HepG2 (cell line): ENCODE data around the gene CHAF1A. TPM values are rescaled to one million over a fixed set of nuclear protein-coding genes. Genes with fewer than 3 reads are reported as not detected.
A peak's percentile ranks its signal among the peaks of the same experiment; 100 is the strongest.

ENCODE experiments used
- CHD4 ChIP-seq: fragments of 200-600 bp; sonication (generic); IDR thresholded peaks from 2 replicates; pipeline ENCODE4 v1.7.0; 2017; ENCODE audit warnings: mild to moderate bottlenecking, low read length, borderline replicate concordance
- ERF ChIP-seq: IDR thresholded peaks from 2 replicates; pipeline ENCODE4 v1.6.1; 2018; ENCODE audit warnings: missing biosample characterization, missing genetic modification reagents
- GABPB1 ChIP-seq: IDR thresholded peaks from 2 replicates; pipeline ENCODE4 v1.6.1; 2016; ENCODE audit warnings: mild to moderate bottlenecking, missing genetic modification reagents, moderate library complexity, missing compliant biosample characterization
- HOXD1 ChIP-seq: sonication (generic); formaldehyde crosslinking; IDR thresholded peaks from 2 replicates; pipeline ENCODE4 v1.5.0; 2020; ENCODE audit warnings: missing genetic modification reagents
- JARID2 ChIP-seq: sonication (generic); formaldehyde crosslinking; IDR thresholded peaks from 2 replicates; pipeline ENCODE4 v1.8.1; 2023; ENCODE audit warnings: missing genetic modification reagents, inconsistent platforms; ENCODE audit not compliant: insufficient replicate concordance
- SOX5 ChIP-seq: IDR thresholded peaks from 2 replicates; pipeline ENCODE4 v1.6.1; 2016; ENCODE audit warnings: borderline replicate concordance
- ZFP1 ChIP-seq: IDR thresholded peaks from 2 replicates; pipeline ENCODE4 v1.6.1; 2016
- ZFP41 ChIP-seq: sonication (generic); formaldehyde crosslinking; IDR thresholded peaks from 2 replicates; pipeline ENCODE4 v1.4.0; 2020; ENCODE audit warnings: mild to moderate bottlenecking, missing genetic modification reagents, borderline replicate concordance
- ZNF782 ChIP-seq: sonication (generic); formaldehyde crosslinking; IDR thresholded peaks from 2 replicates; pipeline ENCODE4 v1.4.0; 2020; ENCODE audit warnings: missing genetic modification reagents, mild to moderate bottlenecking, borderline replicate concordance
- polyA plus RNA-seq, 8 experiments: library from polyadenylated mRNA; depleted of rRNA in 3 of 8; stranded (reverse) in 7 of 8; unstranded in 1 of 8; fragments of >200 nt; fragmentation: Illumina TruSeq in 4 of 8; extraction: Trizol in 4 of 8; gene quantifications; 2 replicates each; pipeline versions ENCODE4 v1.2.1 to v1.2.3, GENCODE V29; 2011 to 2016; ENCODE audit warnings: low read depth in 4 of 8, missing spikeins in 1 of 8, mixed read lengths in 1 of 8; ENCODE audit not compliant: insufficient read depth in 1 of 8
- total RNA-seq, 5 experiments: library from RNA; depleted of rRNA; stranded (reverse); fragments of >200 nt; fragmentation: Illumina TruSeq; extraction: Trizol; gene quantifications; 2 replicates each; pipeline ENCODE4 v1.2.3, GENCODE V29; 2016; ENCODE audit warnings: low read depth in 1 of 5
- TF ChIP-seq, protein P1 (sequence below): sonication (generic); formaldehyde crosslinking; IDR thresholded peaks from 2 replicates; pipeline ENCODE4 v1.9.0; 2021; ENCODE audit warnings: missing genetic modification reagents, borderline replicate concordance
- TF ChIP-seq, protein P2 (sequence below): sonication (generic); formaldehyde crosslinking; IDR thresholded peaks from 2 replicates; pipeline ENCODE4 v1.4.0; 2020; ENCODE audit warnings: missing genetic modification reagents
- TF ChIP-seq, protein P3 (sequence below): sonication (generic); formaldehyde crosslinking; IDR thresholded peaks from 2 replicates; pipeline ENCODE4 v1.5.0; 2020; ENCODE audit warnings: mild to moderate bottlenecking, missing genetic modification reagents, moderate library complexity
- TF ChIP-seq, protein P4 (sequence below): sonication (generic); formaldehyde crosslinking; IDR thresholded peaks from 2 replicates; pipeline ENCODE4 v1.5.0; 2020; ENCODE audit warnings: mild to moderate bottlenecking, missing genetic modification reagents, borderline replicate concordance
- TF ChIP-seq, protein P5 (sequence below): sonication (generic); formaldehyde crosslinking; IDR thresholded peaks from 2 replicates; pipeline ENCODE4 v1.4.0; 2020; ENCODE audit warnings: mild to moderate bottlenecking, missing genetic modification reagents
- TF ChIP-seq, protein P6 (sequence below): sonication (generic); formaldehyde crosslinking; IDR thresholded peaks from 2 replicates; pipeline ENCODE4 v1.4.0; 2020; ENCODE audit warnings: mild to moderate bottlenecking, missing genetic modification reagents

Gene CHAF1A
- total and polyA plus RNA-seq, 2 of the 13 experiments (the other 11 are each of a cell fraction or from before 2014, with no cell fraction given): 11.0 to 34.8 TPM

DNA sequence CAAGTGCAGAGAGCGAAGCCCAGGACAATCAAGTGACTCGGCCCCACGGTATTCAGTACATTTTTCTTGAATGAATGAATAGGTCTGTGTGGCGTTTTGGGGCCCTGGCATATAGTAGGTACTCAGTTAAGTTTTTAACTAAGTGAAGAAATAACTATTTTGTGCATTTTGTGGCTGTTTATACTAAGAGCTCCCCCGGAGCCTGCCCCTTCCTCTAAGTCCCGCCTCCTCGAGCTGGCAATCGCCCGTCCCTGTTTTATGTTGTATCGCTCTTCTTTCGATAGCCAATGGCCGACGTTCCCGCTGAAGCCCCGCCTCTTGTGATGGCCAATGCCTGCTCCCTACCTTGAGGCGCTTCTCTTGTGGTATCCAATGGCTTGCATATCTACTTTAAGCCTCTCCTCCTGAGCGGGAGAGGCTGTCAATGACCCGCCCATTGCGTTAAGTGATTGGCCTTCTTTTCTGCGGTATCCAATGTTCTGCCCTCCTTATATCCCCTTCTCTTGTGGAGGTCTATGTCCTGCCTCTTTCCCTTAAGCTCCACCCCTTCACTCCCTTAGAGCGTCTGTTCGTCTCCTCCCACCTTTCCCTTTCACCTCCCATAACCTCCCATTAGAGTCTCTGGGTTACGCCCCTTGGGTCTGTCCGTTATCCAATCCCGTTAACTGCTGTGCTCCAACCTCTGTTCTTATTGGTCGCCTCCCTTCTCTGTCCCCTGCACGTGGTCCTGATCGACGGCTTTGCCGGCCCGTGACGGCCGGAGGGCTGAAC lies 69.1 kb downstream of the CHAF1A start (continued):
- TF ChIP-seq, protein P1, sequence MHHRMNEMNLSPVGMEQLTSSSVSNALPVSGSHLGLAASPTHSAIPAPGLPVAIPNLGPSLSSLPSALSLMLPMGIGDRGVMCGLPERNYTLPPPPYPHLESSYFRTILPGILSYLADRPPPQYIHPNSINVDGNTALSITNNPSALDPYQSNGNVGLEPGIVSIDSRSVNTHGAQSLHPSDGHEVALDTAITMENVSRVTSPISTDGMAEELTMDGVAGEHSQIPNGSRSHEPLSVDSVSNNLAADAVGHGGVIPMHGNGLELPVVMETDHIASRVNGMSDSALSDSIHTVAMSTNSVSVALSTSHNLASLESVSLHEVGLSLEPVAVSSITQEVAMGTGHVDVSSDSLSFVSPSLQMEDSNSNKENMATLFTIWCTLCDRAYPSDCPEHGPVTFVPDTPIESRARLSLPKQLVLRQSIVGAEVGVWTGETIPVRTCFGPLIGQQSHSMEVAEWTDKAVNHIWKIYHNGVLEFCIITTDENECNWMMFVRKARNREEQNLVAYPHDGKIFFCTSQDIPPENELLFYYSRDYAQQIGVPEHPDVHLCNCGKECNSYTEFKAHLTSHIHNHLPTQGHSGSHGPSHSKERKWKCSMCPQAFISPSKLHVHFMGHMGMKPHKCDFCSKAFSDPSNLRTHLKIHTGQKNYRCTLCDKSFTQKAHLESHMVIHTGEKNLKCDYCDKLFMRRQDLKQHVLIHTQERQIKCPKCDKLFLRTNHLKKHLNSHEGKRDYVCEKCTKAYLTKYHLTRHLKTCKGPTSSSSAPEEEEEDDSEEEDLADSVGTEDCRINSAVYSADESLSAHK (CRISPR knock-in tag): no peak
- TF ChIP-seq SOX5 (CRISPR knock-in tag): no peak
- TF ChIP-seq, protein P2, sequence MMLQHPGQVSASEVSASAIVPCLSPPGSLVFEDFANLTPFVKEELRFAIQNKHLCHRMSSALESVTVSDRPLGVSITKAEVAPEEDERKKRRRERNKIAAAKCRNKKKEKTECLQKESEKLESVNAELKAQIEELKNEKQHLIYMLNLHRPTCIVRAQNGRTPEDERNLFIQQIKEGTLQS (CRISPR knock-in tag): no peak
- no peak for TF ChIP-seq ZFP41 (CRISPR knock-in tag)
- TF ChIP-seq, protein P3, sequence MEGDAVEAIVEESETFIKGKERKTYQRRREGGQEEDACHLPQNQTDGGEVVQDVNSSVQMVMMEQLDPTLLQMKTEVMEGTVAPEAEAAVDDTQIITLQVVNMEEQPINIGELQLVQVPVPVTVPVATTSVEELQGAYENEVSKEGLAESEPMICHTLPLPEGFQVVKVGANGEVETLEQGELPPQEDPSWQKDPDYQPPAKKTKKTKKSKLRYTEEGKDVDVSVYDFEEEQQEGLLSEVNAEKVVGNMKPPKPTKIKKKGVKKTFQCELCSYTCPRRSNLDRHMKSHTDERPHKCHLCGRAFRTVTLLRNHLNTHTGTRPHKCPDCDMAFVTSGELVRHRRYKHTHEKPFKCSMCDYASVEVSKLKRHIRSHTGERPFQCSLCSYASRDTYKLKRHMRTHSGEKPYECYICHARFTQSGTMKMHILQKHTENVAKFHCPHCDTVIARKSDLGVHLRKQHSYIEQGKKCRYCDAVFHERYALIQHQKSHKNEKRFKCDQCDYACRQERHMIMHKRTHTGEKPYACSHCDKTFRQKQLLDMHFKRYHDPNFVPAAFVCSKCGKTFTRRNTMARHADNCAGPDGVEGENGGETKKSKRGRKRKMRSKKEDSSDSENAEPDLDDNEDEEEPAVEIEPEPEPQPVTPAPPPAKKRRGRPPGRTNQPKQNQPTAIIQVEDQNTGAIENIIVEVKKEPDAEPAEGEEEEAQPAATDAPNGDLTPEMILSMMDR (CRISPR knock-in tag): no peak
- TF ChIP-seq CHD4: no peak
- no peak for TF ChIP-seq JARID2
- peak; percentile 93 for TF ChIP-seq GABPB1 (CRISPR knock-in tag)
- TF ChIP-seq ZNF782 (CRISPR knock-in tag): no peak
- TF ChIP-seq, protein P4, sequence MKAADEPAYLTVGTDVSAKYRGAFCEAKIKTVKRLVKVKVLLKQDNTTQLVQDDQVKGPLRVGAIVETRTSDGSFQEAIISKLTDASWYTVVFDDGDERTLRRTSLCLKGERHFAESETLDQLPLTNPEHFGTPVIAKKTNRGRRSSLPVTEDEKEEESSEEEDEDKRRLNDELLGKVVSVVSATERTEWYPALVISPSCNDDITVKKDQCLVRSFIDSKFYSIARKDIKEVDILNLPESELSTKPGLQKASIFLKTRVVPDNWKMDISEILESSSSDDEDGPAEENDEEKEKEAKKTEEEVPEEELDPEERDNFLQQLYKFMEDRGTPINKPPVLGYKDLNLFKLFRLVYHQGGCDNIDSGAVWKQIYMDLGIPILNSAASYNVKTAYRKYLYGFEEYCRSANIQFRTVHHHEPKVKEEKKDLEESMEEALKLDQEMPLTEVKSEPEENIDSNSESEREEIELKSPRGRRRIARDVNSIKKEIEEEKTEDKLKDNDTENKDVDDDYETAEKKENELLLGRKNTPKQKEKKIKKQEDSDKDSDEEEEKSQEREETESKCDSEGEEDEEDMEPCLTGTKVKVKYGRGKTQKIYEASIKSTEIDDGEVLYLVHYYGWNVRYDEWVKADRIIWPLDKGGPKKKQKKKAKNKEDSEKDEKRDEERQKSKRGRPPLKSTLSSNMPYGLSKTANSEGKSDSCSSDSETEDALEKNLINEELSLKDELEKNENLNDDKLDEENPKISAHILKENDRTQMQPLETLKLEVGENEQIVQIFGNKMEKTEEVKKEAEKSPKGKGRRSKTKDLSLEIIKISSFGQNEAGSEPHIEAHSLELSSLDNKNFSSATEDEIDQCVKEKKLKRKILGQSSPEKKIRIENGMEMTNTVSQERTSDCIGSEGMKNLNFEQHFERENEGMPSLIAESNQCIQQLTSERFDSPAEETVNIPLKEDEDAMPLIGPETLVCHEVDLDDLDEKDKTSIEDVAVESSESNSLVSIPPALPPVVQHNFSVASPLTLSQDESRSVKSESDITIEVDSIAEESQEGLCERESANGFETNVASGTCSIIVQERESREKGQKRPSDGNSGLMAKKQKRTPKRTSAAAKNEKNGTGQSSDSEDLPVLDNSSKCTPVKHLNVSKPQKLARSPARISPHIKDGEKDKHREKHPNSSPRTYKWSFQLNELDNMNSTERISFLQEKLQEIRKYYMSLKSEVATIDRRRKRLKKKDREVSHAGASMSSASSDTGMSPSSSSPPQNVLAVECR (CRISPR knock-in tag): peak; percentile 59; the same call in 1 of the 2 replicates
- TF ChIP-seq, protein P5, sequence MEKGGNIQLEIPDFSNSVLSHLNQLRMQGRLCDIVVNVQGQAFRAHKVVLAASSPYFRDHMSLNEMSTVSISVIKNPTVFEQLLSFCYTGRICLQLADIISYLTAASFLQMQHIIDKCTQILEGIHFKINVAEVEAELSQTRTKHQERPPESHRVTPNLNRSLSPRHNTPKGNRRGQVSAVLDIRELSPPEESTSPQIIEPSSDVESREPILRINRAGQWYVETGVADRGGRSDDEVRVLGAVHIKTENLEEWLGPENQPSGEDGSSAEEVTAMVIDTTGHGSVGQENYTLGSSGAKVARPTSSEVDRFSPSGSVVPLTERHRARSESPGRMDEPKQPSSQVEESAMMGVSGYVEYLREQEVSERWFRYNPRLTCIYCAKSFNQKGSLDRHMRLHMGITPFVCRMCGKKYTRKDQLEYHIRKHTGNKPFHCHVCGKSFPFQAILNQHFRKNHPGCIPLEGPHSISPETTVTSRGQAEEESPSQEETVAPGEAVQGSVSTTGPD (CRISPR knock-in tag): no peak
- TF ChIP-seq HOXD1 (CRISPR knock-in tag): no peak
- no peak; the same call in 1 of the 2 replicates for TF ChIP-seq ERF
- TF ChIP-seq, protein P6, sequence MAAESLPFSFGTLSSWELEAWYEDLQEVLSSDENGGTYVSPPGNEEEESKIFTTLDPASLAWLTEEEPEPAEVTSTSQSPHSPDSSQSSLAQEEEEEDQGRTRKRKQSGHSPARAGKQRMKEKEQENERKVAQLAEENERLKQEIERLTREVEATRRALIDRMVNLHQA: no peak
- TF ChIP-seq ZFP1 (CRISPR knock-in tag): no peak
